IMR-90 (cell line): Measurements from ENCODE around the gene TMBIM1. TPM values are rescaled to one million over a fixed set of nuclear protein-coding genes. Genes with fewer than 3 reads are reported as not detected.

Experiments
- ATAC-seq: fragments of 200-7000 bp; cut with Tn5 transposase; 2 replicates; pipeline ENCODE4 v1.9.1; 2020; ENCODE audit warnings: low read depth, mild to moderate bottlenecking, moderate library complexity
- BruUV-seq: library from RNA; stranded (reverse); fragments of 400-500 nt; replicated peaks from 2 replicates; lab custom pipeline; 2021; lab: Mats Ljungman, UMichigan
- CTCF ChIA-PET: fragments of 300-600 bp; formaldehyde crosslinking; extraction: SDS; loops from one replicate; lab custom pipeline; 2021; ENCODE audit warnings: antibody characterized with exemption; lab: Yijun Ruan, JAX
- POLR2A ChIA-PET: fragments of 300-600 bp; sonication (Branson Sonifier 250); formaldehyde crosslinking; loops from one replicate; lab custom pipeline; 2022; ENCODE audit warnings: antibody characterized with exemption; ENCODE audit not compliant: unreplicated experiment; lab: Charles Lee
- DNase-seq: peaks from one replicate; pipeline ENCODE4 v3.0.0; 2013
- H2AFZ ChIP-seq: replicated peaks from 2 replicates; pipeline ENCODE3; 2013; ENCODE audit warnings: low read length, mild to moderate bottlenecking; ENCODE audit not compliant: poor library complexity
- H2AK5ac ChIP-seq: 2 replicates; pipeline ENCODE4 v1.6.1; 2013; ENCODE audit warnings: low read depth, low read length, inconsistent platforms
- H2AK9ac ChIP-seq: replicated peaks from 2 replicates; pipeline ENCODE3; 2013; ENCODE audit warnings: mild to moderate bottlenecking, low read depth, low read length, moderate library complexity; ENCODE audit not compliant: poor library complexity
- H2BK120ac ChIP-seq: 2 replicates; pipeline ENCODE4 v1.6.1; 2013; ENCODE audit warnings: low read depth, low read length, inconsistent platforms
- H2BK15ac ChIP-seq: 3 replicates; pipeline ENCODE4 v1.6.1; 2013; ENCODE audit warnings: low read depth, low read length, inconsistent platforms
- H2BK20ac ChIP-seq: 2 replicates; pipeline ENCODE4 v1.6.1; 2013; ENCODE audit warnings: low read depth, mild to moderate bottlenecking, inconsistent platforms, low read length, moderate library complexity
- H2BK5ac ChIP-seq: 2 replicates; pipeline ENCODE4 v1.6.1; 2013; ENCODE audit warnings: mild to moderate bottlenecking, low read depth, low read length, inconsistent platforms; ENCODE audit not compliant: poor library complexity, severe bottlenecking
- H3K14ac ChIP-seq: replicated peaks from 2 replicates; pipeline ENCODE4 v1.6.1; 2013; ENCODE audit warnings: low read depth, low read length, inconsistent platforms
- H3K18ac ChIP-seq: 2 replicates; pipeline ENCODE4 v1.6.1; 2013; ENCODE audit warnings: low read depth, low read length, control low read depth
- H3K23ac ChIP-seq: 2 replicates; pipeline ENCODE4 v1.6.1; 2013; ENCODE audit warnings: low read depth, low read length, inconsistent platforms
- H3K27ac ChIP-seq: 2 replicates; pipeline ENCODE4 v1.5.1; 2013; ENCODE audit warnings: mild to moderate bottlenecking, control low read depth, low read length; ENCODE audit not compliant: insufficient read depth
- H3K27me3 ChIP-seq: 2 replicates; pipeline ENCODE4 v1.6.1; 2013; ENCODE audit warnings: low read length; ENCODE audit not compliant: control insufficient read depth, insufficient read depth
- H3K36me3 ChIP-seq: 2 replicates; pipeline ENCODE4 v1.6.1; 2013; ENCODE audit warnings: low read length, mixed read lengths; ENCODE audit not compliant: control insufficient read depth, insufficient read depth
- H3K4ac ChIP-seq: 2 replicates; pipeline ENCODE4 v1.6.1; 2013; ENCODE audit warnings: low read depth, low read length, inconsistent platforms
- H3K4me1 ChIP-seq: 2 replicates; pipeline ENCODE4 v1.6.1; 2013; ENCODE audit warnings: low read length, mixed read lengths; ENCODE audit not compliant: control insufficient read depth, insufficient read depth
- H3K4me2 ChIP-seq: 2 replicates; pipeline ENCODE4 v1.6.1; 2013; ENCODE audit warnings: low read depth, mild to moderate bottlenecking, control low read depth, low read length, moderate library complexity
- H3K4me3 ChIP-seq: 2 replicates; pipeline ENCODE4 v1.5.1; 2013; ENCODE audit warnings: low read depth, mild to moderate bottlenecking, control low read depth, low read length, moderate library complexity; ENCODE audit not compliant: insufficient read depth
- H3K56ac ChIP-seq: 2 replicates; pipeline ENCODE4 v1.6.1; 2013; ENCODE audit warnings: low read length, inconsistent platforms; ENCODE audit not compliant: insufficient read depth; ENCODE audit errors: extremely low read depth
- H3K79me1 ChIP-seq, 2 experiments: 2 replicates each; pipeline ENCODE4 v1.6.1; 2013; ENCODE audit warnings: low read length in 2 of 2, inconsistent platforms in 1 of 2, low read depth in 1 of 2
- H3K9ac ChIP-seq: 2 replicates; pipeline ENCODE4 v1.6.1; 2013; ENCODE audit warnings: low read depth, low read length, control low read depth
- H3K9me1 ChIP-seq: 2 replicates; pipeline ENCODE4 v1.6.1; 2013; ENCODE audit warnings: low read length, inconsistent platforms; ENCODE audit not compliant: insufficient read depth
- H3K9me3 ChIP-seq: 2 replicates; pipeline ENCODE4 v1.6.1; 2013; ENCODE audit warnings: low read length; ENCODE audit not compliant: control insufficient read depth, insufficient read depth
- H4K20me1 ChIP-seq: 2 replicates; pipeline ENCODE4 v1.6.1; 2013; ENCODE audit warnings: low read length, inconsistent platforms; ENCODE audit not compliant: insufficient read depth
- H4K5ac ChIP-seq: 2 replicates; pipeline ENCODE4 v1.6.1; 2013; ENCODE audit warnings: mild to moderate bottlenecking, low read depth, low read length, control low read depth
- H4K8ac ChIP-seq, 2 experiments: 2 replicates each; pipeline ENCODE4 v1.6.1; 2013; ENCODE audit warnings: low read depth in 2 of 2, low read length in 2 of 2, control low read depth in 1 of 2, inconsistent platforms in 1 of 2
- H4K91ac ChIP-seq: 2 replicates; pipeline ENCODE4 v1.6.1; 2013; ENCODE audit warnings: low read depth, low read length, inconsistent platforms; ENCODE audit not compliant: insufficient read depth
- CEBPB ChIP-seq: IDR thresholded peaks from 2 replicates; pipeline ENCODE4 v1.6.1; 2012; ENCODE audit warnings: low read depth, low read length, improper control_type of control experiment
- CHD1 ChIP-seq: IDR thresholded peaks from 2 replicates; pipeline ENCODE4 v1.6.1; 2012; ENCODE audit warnings: low read depth, low read length, improper control_type of control experiment
- CTCF ChIP-seq: conservative IDR thresholded peaks from 2 replicates; pipeline ENCODE4 v1.5.1; 2012; ENCODE audit warnings: mild to moderate bottlenecking, low read depth, low read length, improper control_type of control experiment
- FOS ChIP-seq: fragments of 150-350 bp; IDR thresholded peaks from 2 replicates; pipeline ENCODE4 v1.6.1; 2016; ENCODE audit warnings: low read depth, low read length
- MAZ ChIP-seq: IDR thresholded peaks from 2 replicates; pipeline ENCODE4 v1.6.1; 2012; ENCODE audit warnings: low read depth, mild to moderate bottlenecking, low read length, improper control_type of control experiment, moderate library complexity, borderline replicate concordance
- POLR2A ChIP-seq: IDR thresholded peaks from 2 replicates; pipeline ENCODE4 v1.6.1; 2012; ENCODE audit warnings: mild to moderate bottlenecking, low read depth, low read length
- RCOR1 ChIP-seq: IDR thresholded peaks from 2 replicates; pipeline ENCODE4 v1.6.1; 2012; ENCODE audit warnings: mild to moderate bottlenecking, low read length, improper control_type of control experiment; ENCODE audit not compliant: insufficient replicate concordance
- RFX5 ChIP-seq: IDR thresholded peaks from 2 replicates; pipeline ENCODE4 v1.8.0; 2012; ENCODE audit warnings: low read depth, mild to moderate bottlenecking, low read length, moderate library complexity
- WGBS, 2 experiments: methylation state at CpG; one replicate each; pipeline versions ENCODE4 v1.1.5 to v1.1.7; 2013; ENCODE audit warnings: missing lambda C conversion rate in 2 of 2; ENCODE audit not compliant: insufficient read length in 1 of 2; ENCODE audit errors: extremely low coverage in 2 of 2; 5-methylcytosine and 5-hydroxymethylcytosine counted together
- dilution Hi-C: fragments of 300-500 bp; cut with HindIII; formaldehyde crosslinking; loops from one replicate; pipeline ENCODE4 v1.14.3; 2018; ENCODE audit warnings: low sequenced_read_pairs; ENCODE audit not compliant: unreplicated experiment
- in situ Hi-C: fragments of 300-500 bp; cut with MboI; formaldehyde crosslinking; loops from 3 replicates; pipeline ENCODE4 v1.14.3; 2019; ENCODE audit warnings: low sequenced_read_pairs, inconsistent platforms, mixed read lengths
- intact Hi-C: fragments of 100-400 bp; cut with micrococcal nuclease; formaldehyde crosslinking; loops from 2 replicates; pipeline ENCODE4 v1.10.0; 2022
- polyA plus RNA-seq, 3 experiments: library from polyadenylated mRNA; depleted of rRNA; stranded (reverse); fragments of >200 nt; gene quantifications; 2 replicates each; pipeline ENCODE4 v1.2.3, GENCODE V29; 2012; ENCODE audit warnings: low replicate concordance in 1 of 3
- total RNA-seq: library from RNA; depleted of rRNA; stranded (reverse); fragments of >200 nt; gene quantifications from 2 replicates; pipeline ENCODE4 v1.2.3, GENCODE V29; 2012

TMBIM1 gene
- total and polyA plus RNA-seq, 2 of the 4 experiments (the other 2 are of a cell fraction): 84.6 to 102 TPM

- peaks cover 8% of the 10 kb centered on the region; the same call in 1 of the 2 replicates for H4K20me1 ChIP-seq
- H4K8ac ChIP-seq: peak overlapping the region in 1 of 2 experiments; percentile 63; a peak in 3 of 4 replicates
- CTCF ChIA-PET: interaction anchor here (0.8 kb wide), 1 partner anchor 11 kb away, joined by 3 read pairs; the partner anchor contains the start of genes AAMP and PNKD
- H3K4ac ChIP-seq: peak overlapping the region; percentile 48
- H3K27ac ChIP-seq: peak overlapping the region; percentile 21
- no peak overlapping the region for H3K4me3 ChIP-seq
- intact Hi-C loops: loop anchor here (5.0 kb wide), 1 partner anchor 72 kb away; no protein-coding TSS in a partner anchor
- DNase-seq: peak; percentile 85
- H2BK20ac ChIP-seq: no peak overlapping the region
- peaks cover 24% of the 10 kb centered on the region for H3K36me3 ChIP-seq
- peak overlapping the region; percentile 43; the same call in 1 of the 2 replicates for H4K91ac ChIP-seq
- H2BK120ac ChIP-seq: 0 out of 2 replicates have a peak overlapping the region, but pooled peaks have one; percentile 7
- H3K18ac ChIP-seq: peak overlapping the region; percentile 30; the same call in 1 of the 2 replicates
- no peak overlapping the region for H2BK5ac ChIP-seq
- TF ChIP-seq CHD1 (no peak), MAZ (peak; percentile 31; the same call in 1 of the 2 replicates), FOS (peak; percentile 45), CEBPB (no peak; the same call in 1 of the 2 replicates), POLR2A (no peak), CTCF (no peak), RFX5 (no peak), RCOR1 (no peak)
- peak overlapping the region; percentile 33 for H2AK9ac ChIP-seq
- no peaks in the 10 kb centered on the region; the same call in 1 of the 2 replicates for H3K9me1 ChIP-seq
- POLR2A ChIA-PET: interaction anchor here (1.0 kb wide), 1 partner anchor 11 kb away, joined by 3 read pairs; the partner anchor contains the start of genes AAMP and PNKD
- peak; percentile 84 for ATAC-seq
- dilution Hi-C loops: no loop called here
- H3K56ac ChIP-seq: no peak overlapping the region
- H3K4me2 ChIP-seq: peak overlapping the region; percentile 42
- 46% methylated on average over 6 of the region's 15 CpGs; no CpG with 5 or more reads in 1 of the 2 experiments for WGBS, 2 experiments
- no peak overlapping the region for H3K9ac ChIP-seq
- H3K4me1 ChIP-seq: peaks cover 12% of the 10 kb centered on the region
- in situ Hi-C loops: no loop called here
- H3K9me3 ChIP-seq: no peaks in the 10 kb centered on the region
- peak overlapping the region; percentile 30; the same call in 1 of the 2 replicates for H2AK5ac ChIP-seq
- peak overlapping the region; percentile 84 for H2AFZ ChIP-seq
- peak overlapping the region; percentile 37; the same call in 1 of the 2 replicates for H4K5ac ChIP-seq
- peak overlapping the region; percentile 38 for H3K23ac ChIP-seq
- H3K14ac ChIP-seq: peak overlapping the region; percentile 69; the same call in 1 of the 2 replicates
- H3K79me1 ChIP-seq: peaks cover 0 to 3% of the 10 kb centered on the region in 2 experiments; a peak in 2 of 4 replicates
- no TSS peak for BruUV-seq
- no peaks in the 10 kb centered on the region for H3K27me3 ChIP-seq
- H2BK15ac ChIP-seq: no peak overlapping the region
Measured at GRCh38 chr2:218259099-218259961, 33.0 kb downstream of the TMBIM1 start.
